ENCODE measurements around the gene GNB5. TPM values are rescaled to one million over a fixed set of nuclear protein-coding genes. Genes with fewer than 3 reads are reported as not detected.
A peak's percentile ranks its signal among the peaks of the same experiment; 100 is the strongest.

GNB5 gene
- total and polyA plus RNA-seq, 8 donors = 11.3 to 18.9 (median 14.5) TPM

DNA sequence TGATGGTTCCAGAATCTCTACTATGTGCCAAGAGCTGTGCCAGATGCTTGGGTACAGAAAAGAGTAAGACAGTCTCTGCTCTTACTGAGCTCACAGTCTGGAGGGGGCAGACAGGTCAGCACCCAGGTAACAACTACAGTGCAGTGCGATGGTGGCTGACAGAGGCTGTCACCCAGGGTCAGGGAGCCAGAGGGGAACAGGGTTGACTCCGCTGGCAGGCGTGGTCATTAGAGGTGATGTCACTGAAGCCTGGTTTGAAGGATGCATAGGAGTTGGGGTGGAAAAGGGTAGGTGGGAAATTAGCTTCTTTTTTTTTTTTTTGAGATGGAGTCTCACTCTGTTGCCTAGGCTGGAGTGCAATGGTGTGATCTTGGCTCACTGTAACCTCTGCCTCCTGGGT, 31.5 kb downstream of the GNB5 start:
- H3K27ac ChIP-seq = no peak overlapping the region
- H3K4me3 ChIP-seq = no peak overlapping the region
- ATAC-seq (no peak), DNase-seq (no peak)
- H3K9me3 ChIP-seq = no peaks in the 10 kb centered on the region
- H3K36me3 ChIP-seq = peaks cover 0 to 9% of the 10 kb centered on the region in 2 donors
- H3K4me1 ChIP-seq = no peaks in the 10 kb centered on the region
- no peak for TF ChIP-seq CTCF (IDR thresholded peaks at IDR 0.05)
- H3K27me3 ChIP-seq = no peaks in the 10 kb centered on the region
- intact Hi-C loops (cut with DNase I) = loop anchor here in 1 of 2 donors (5.0 kb wide), 1 partner anchor 43 kb away; no protein-coding TSS in a partner anchor

GRCh38 chr15:52158084-52158765, 33.0 kb downstream of the GNB5 start:
- Histone ChIP-seq H3K27ac (no peak overlapping the region), H3K27me3 (no peaks in the 10 kb centered on the region), H3K4me3 (no peak overlapping the region), H3K4me1 (no peaks in the 10 kb centered on the region), H3K9me3 (no peaks in the 10 kb centered on the region), H3K36me3 (peaks cover 0 to 9% of the 10 kb centered on the region in 2 donors)
- intact Hi-C loops (cut with DNase I) = loop anchor here in 1 of 2 donors (5.0 kb wide), 1 partner anchor 44 kb away; no protein-coding TSS in a partner anchor
- no peak for DNase-seq
- ATAC-seq = no peak
- no peak for TF ChIP-seq CTCF (IDR thresholded peaks at IDR 0.05)

- Histone ChIP-seq H3K4me3 (no peak overlapping the region), H3K9me3 (no peaks in the 10 kb centered on the region), H3K27ac (no peak overlapping the region), H3K36me3 (peaks cover 0 to 8% of the 10 kb centered on the region in 2 donors), H3K27me3 (no peaks in the 10 kb centered on the region), H3K4me1 (no peaks in the 10 kb centered on the region)
- no peak for TF ChIP-seq CTCF (IDR thresholded peaks at IDR 0.05)
- ATAC-seq = no peak
- intact Hi-C loops (cut with DNase I) = loop anchor here in 1 of 2 donors (5.0 kb wide), 1 partner anchor 46 kb away; no protein-coding TSS in a partner anchor
- DNase-seq = no peak
Measured at GRCh38 chr15:52155878-52156277, 35.3 kb downstream of the GNB5 start.

- DNase-seq (no peak), ATAC-seq (peak; percentile 22)
- peaks cover 0 to 8% of the 10 kb centered on the region in 2 donors for H3K36me3 ChIP-seq
- no peak overlapping the region for H3K27ac ChIP-seq
- no peaks in the 10 kb centered on the region for H3K4me1 ChIP-seq
- TF ChIP-seq CTCF (IDR thresholded peaks at IDR 0.05) = no peak
- intact Hi-C loops (cut with DNase I) = loop anchor here in 1 of 2 donors (5.0 kb wide), 1 partner anchor 47 kb away; no protein-coding TSS in a partner anchor
- no peaks in the 10 kb centered on the region for H3K27me3 ChIP-seq
- H3K4me3 ChIP-seq = no peak overlapping the region
- no peaks in the 10 kb centered on the region for H3K9me3 ChIP-seq
Measured at GRCh38 chr15:52154896-52155865, 36.0 kb downstream of the GNB5 start.
